Esophagus squamous epithelium (tissue), 4 donors: ENCODE results near the gene CDK6.

Source experiments
- CTCF ChIP-seq, 6 experiments: fragments of 450-650 bp in 4 of 6; fragments of 200-600 bp in 2 of 6; sonication (generic) in 2 of 6; IDR thresholded peaks; one replicate each; pipeline ENCODE4 v1.5.1; 2016 to 2019; ENCODE audit warnings: antibody characterized with exemption in 6 of 6, mild to moderate bottlenecking in 4 of 6, moderate library complexity in 4 of 6
- POLR2A ChIP-seq, 4 donors: fragments of 450-650 bp; IDR thresholded peaks; one replicate each; pipeline ENCODE4 v1.6.1; 2017; ENCODE audit warnings: antibody characterized with exemption in 4 of 4, mild to moderate bottlenecking in 4 of 4, moderate library complexity in 3 of 4

- no peak for TF ChIP-seq CTCF (IDR thresholded peaks at IDR 0.05)
- TF ChIP-seq POLR2A (IDR thresholded peaks at IDR 0.05), result no peak
Observed at GRCh38 chr7:92639213-92639896, 197.0 kb downstream of the CDK6 start.
